ENCODE results near the gene ZBTB24. TPM values are rescaled to one million over a fixed set of nuclear protein-coding genes. Genes with fewer than 3 reads are reported as not detected.

ZBTB24 gene
- total RNA-seq, 3 donors from 2014 or later (not counting 1 experiment from before 2014, with no cell fraction given): 6.7 to 10.6 (median 8.6) TPM

GRCh38 chr6:109453594-109454495 is 29.2 kb downstream of the ZBTB24 start:
- Histone ChIP-seq H3K4me3 (ENCODE audit: low read length) (peak overlapping the region; percentile 98), H3K9me3 (ENCODE audit: control insufficient read depth, insufficient read depth, low read length) (no peaks in the 10 kb centered on the region), H3K27me3 (ENCODE audit: control insufficient read depth, insufficient read depth, low read length) (no peaks in the 10 kb centered on the region), H3K27ac (ENCODE audit: low read length) (peak overlapping the region; percentile 99), H3K4me1 (ENCODE audit: control insufficient read depth, insufficient read depth, low read length) (peaks cover 72% of the 10 kb centered on the region), H3K36me3 (ENCODE audit: control insufficient read depth, insufficient read depth, low read length) (peaks cover 14% of the 10 kb centered on the region)
- Mint-ChIP-seq H3K27me3 (ENCODE audit: low read depth in 2 of 2) (no peaks in the 10 kb centered on the region), H3K9me3 (no peaks in the 10 kb centered on the region), H3K4me1 (peaks cover 47 to 62% of the 10 kb centered on the region in 2 donors), H3K4me3 (peak overlapping the region; percentile 81), H3K36me3 (no peaks in the 10 kb centered on the region), H3K27ac (peak overlapping the region; percentile 86 to 99)
- TF ChIP-seq CTCF (IDR thresholded peaks at IDR 0.05): no peak
- intact Hi-C loops (cut with micrococcal nuclease): loop anchor here (1.0 to 10.0 kb wide), 3 partner anchors 13 to 241 kb away; partner anchors contain the start of genes AK9 and FIG4
- DNase-seq (no peak), ATAC-seq (no peak)
- 59% methylated on average over 27 of the region's 27 CpGs for WGBS (ENCODE audit: insufficient coverage)

GRCh38 chr6:109453156-109453555 is 29.9 kb downstream of the ZBTB24 start:
- H3K27ac Mint-ChIP-seq: peak overlapping the region in 1 of 2 donors; percentile 38
- Histone ChIP-seq H3K36me3 (ENCODE audit: control insufficient read depth, insufficient read depth, low read length) (peaks cover 14% of the 10 kb centered on the region), H3K27me3 (ENCODE audit: control insufficient read depth, insufficient read depth, low read length) (no peaks in the 10 kb centered on the region), H3K4me1 (ENCODE audit: control insufficient read depth, insufficient read depth, low read length) (peaks cover 72% of the 10 kb centered on the region), H3K9me3 (ENCODE audit: control insufficient read depth, insufficient read depth, low read length) (no peaks in the 10 kb centered on the region), H3K4me3 (ENCODE audit: low read length) (no peak overlapping the region), H3K27ac (ENCODE audit: low read length) (peak overlapping the region; percentile 99)
- no peak for TF ChIP-seq CTCF (IDR thresholded peaks at IDR 0.05)
- intact Hi-C loops (cut with micrococcal nuclease): loop anchor here (10.0 kb wide), 1 partner anchor 242 kb away; the partner anchor contains the start of genes AK9 and FIG4
- no peak for ATAC-seq
- H3K4me1 Mint-ChIP-seq: peaks cover 45 to 61% of the 10 kb centered on the region in 2 donors
- H3K27me3 Mint-ChIP-seq (ENCODE audit: low read depth in 2 of 2): no peaks in the 10 kb centered on the region
- DNase-seq: no peak
- no peaks in the 10 kb centered on the region for H3K36me3 Mint-ChIP-seq
- H3K9me3 Mint-ChIP-seq: no peaks in the 10 kb centered on the region
- peak overlapping the region; percentile 21 for H3K4me3 Mint-ChIP-seq
- 82% methylated on average over 2 of the region's 2 CpGs for WGBS (ENCODE audit: insufficient coverage)

- Mint-ChIP-seq H3K36me3 (no peaks in the 10 kb centered on the region), H3K27ac (peak overlapping the region in 1 of 2 donors; percentile 38), H3K4me1 (peaks cover 38 to 59% of the 10 kb centered on the region in 2 donors), H3K27me3 (ENCODE audit: low read depth in 2 of 2) (no peaks in the 10 kb centered on the region), H3K4me3 (no peak overlapping the region), H3K9me3 (no peaks in the 10 kb centered on the region)
- no peak for ATAC-seq
- H3K27ac ChIP-seq (ENCODE audit: low read length): no peak overlapping the region
- no peak overlapping the region for H3K4me3 ChIP-seq (ENCODE audit: low read length)
- intact Hi-C loops (cut with micrococcal nuclease): loop anchor here (10.0 kb wide), 1 partner anchor 243 kb away; the partner anchor contains the start of genes AK9 and FIG4
- H3K36me3 ChIP-seq (ENCODE audit: control insufficient read depth, insufficient read depth, low read length): peaks cover 17% of the 10 kb centered on the region
- no peaks in the 10 kb centered on the region for H3K27me3 ChIP-seq (ENCODE audit: control insufficient read depth, insufficient read depth, low read length)
- no peak for DNase-seq
- no peak for TF ChIP-seq CTCF (IDR thresholded peaks at IDR 0.05)
- peaks cover 67% of the 10 kb centered on the region for H3K4me1 ChIP-seq (ENCODE audit: control insufficient read depth, insufficient read depth, low read length)
- no peaks in the 10 kb centered on the region for H3K9me3 ChIP-seq (ENCODE audit: control insufficient read depth, insufficient read depth, low read length)
- WGBS (ENCODE audit: insufficient coverage): 92% methylated on average over 9 of the region's 9 CpGs
These were observed 30.8 kb downstream of the ZBTB24 start for GRCh38 chr6:109452181-109452580.

Measured in natural killer cell (primary cell).